HFF-Myc (cell line): Measurements from ENCODE around the gene KIF2A.

Experiments
- DNase-seq: peaks from one replicate; pipeline ENCODE4 v3.0.0-alpha.2; 2011; ENCODE audit warnings: low read depth; ENCODE audit errors: extremely low read depth
- H3K4me3 ChIP-seq: replicated peaks from 2 replicates; pipeline ENCODE4 v1.5.1; 2011; ENCODE audit warnings: low read depth, mild to moderate bottlenecking, control low read depth, low read length
- TF ChIP-seq, protein P1 (sequence below): IDR thresholded peaks from 2 replicates; pipeline ENCODE4 v1.5.1; 2012; ENCODE audit warnings: mild to moderate bottlenecking, low read depth, low read length, control low read depth; ENCODE audit errors: missing control alignments

KIF2A gene

GRCh38 chr5:62305715-62306322, at the start of gene KIF2A:
KIF2A (plus strand) TSS chr5:62306206; CDS start chr5:62306473, 267 bp downstream.
- TF ChIP-seq, protein P1, sequence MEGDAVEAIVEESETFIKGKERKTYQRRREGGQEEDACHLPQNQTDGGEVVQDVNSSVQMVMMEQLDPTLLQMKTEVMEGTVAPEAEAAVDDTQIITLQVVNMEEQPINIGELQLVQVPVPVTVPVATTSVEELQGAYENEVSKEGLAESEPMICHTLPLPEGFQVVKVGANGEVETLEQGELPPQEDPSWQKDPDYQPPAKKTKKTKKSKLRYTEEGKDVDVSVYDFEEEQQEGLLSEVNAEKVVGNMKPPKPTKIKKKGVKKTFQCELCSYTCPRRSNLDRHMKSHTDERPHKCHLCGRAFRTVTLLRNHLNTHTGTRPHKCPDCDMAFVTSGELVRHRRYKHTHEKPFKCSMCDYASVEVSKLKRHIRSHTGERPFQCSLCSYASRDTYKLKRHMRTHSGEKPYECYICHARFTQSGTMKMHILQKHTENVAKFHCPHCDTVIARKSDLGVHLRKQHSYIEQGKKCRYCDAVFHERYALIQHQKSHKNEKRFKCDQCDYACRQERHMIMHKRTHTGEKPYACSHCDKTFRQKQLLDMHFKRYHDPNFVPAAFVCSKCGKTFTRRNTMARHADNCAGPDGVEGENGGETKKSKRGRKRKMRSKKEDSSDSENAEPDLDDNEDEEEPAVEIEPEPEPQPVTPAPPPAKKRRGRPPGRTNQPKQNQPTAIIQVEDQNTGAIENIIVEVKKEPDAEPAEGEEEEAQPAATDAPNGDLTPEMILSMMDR, result no peak
- DNase-seq, result peak; percentile 72
- peak within 1 kb of the TSS; percentile 78 for H3K4me3 ChIP-seq

- no peak overlapping the region for H3K4me3 ChIP-seq
- DNase-seq, result no peak
- TF ChIP-seq, protein P1, result no peak
Observed at GRCh38 chr5:62257020-62257367, 49.0 kb upstream of the KIF2A start.

DNA sequence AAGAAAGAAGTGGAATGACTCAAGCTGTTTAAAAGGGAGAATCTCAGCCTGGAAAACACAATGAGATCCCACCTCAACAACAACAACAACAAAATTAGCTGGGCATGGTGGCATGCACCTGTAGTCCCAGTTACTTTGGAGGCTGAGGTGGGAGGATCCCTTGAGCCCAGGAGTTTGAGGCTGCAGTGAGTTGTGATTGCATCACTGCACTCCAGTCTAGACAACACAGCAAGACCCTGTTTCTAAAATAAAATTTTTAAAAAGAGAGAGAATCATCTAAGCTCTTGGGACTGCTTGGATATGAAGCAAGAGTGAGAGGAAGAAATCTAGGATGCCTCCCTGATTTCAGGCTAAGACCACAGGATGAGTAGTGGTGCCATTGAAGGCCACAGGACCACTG, 47.4 kb upstream of the KIF2A start:
- H3K4me3 ChIP-seq, result no peak overlapping the region
- TF ChIP-seq, protein P1, result no peak
- no peak for DNase-seq

DNA sequence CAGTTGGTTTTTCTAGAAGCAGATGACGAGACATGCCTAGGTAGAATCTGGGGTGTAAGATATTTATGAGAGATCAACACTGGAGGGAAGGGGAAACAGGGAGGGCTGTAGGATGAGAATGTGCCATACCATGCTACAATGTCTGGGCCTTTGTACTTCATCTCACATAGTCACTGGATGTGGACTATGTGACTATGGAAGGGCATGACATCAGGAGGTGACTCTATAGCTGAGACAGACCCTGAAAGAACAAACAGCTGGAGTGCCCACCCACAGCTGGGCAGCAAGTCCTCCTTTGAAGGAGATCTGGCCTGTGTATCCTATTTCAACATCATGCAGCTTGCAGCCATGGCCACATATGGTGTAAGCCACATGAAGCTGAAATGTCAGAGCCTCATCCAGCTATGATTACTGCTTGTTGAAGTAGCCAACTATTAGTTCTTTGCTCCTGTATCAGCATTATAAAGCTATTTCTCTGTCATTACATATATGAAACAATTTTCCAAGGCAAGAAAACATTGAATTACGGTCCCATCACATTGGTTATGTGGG, 46.2 kb upstream of the KIF2A start:
- no peak overlapping the region for H3K4me3 ChIP-seq
- TF ChIP-seq, protein P1, result no peak
- no peak for DNase-seq

DNA sequence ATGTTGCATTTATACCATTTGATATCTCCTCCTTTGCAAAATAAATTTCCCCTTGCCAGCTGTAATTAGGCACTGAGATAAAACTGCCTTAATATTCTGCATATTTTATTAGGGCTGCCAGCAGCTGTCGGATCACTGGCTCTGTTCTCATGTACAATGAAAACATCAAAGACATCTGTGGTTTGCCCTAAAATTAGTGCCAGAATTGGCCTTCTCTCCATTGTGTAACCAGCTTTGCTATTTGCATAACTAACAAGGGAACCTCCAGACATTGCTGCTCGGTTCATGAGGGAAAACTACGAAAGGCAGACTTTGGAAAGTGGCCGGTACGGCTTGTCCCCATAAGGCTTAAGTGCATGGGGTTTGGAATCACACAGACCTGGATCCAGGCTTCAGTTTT, 45.5 kb upstream of the KIF2A start:
- TF ChIP-seq, protein P1, result no peak

DNA sequence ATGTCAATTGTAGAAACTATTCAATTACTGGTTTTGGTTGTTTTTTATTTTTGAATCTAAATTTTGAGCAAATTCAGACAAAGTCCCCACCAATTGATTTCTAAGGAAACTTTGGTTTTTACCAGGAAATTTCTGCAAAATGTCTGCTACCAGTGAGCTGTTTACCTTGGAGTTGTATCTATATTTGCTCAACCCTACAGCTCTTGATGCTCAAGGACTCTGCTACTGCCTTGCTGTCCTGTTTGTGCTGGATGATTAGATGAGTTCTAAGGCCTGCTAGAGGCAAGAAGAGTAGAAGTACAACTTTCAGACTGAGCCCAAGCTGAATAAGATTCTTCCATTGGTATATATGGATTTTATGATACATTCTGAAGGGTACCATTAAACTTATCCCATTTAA, 42.6 kb upstream of the KIF2A start:
- DNase-seq, result no peak

More for the DNA sequence above, 45.5 kb upstream of the KIF2A start:
- DNase-seq, result no peak
- no peak overlapping the region for H3K4me3 ChIP-seq

More for the DNA sequence above, 42.6 kb upstream of the KIF2A start:
- H3K4me3 ChIP-seq, result no peak overlapping the region
- TF ChIP-seq, protein P1, result no peak
